ENCODE measurements around the gene XRCC1.
A peak's percentile ranks its signal among the peaks of the same experiment; 100 is the strongest.

DNA sequence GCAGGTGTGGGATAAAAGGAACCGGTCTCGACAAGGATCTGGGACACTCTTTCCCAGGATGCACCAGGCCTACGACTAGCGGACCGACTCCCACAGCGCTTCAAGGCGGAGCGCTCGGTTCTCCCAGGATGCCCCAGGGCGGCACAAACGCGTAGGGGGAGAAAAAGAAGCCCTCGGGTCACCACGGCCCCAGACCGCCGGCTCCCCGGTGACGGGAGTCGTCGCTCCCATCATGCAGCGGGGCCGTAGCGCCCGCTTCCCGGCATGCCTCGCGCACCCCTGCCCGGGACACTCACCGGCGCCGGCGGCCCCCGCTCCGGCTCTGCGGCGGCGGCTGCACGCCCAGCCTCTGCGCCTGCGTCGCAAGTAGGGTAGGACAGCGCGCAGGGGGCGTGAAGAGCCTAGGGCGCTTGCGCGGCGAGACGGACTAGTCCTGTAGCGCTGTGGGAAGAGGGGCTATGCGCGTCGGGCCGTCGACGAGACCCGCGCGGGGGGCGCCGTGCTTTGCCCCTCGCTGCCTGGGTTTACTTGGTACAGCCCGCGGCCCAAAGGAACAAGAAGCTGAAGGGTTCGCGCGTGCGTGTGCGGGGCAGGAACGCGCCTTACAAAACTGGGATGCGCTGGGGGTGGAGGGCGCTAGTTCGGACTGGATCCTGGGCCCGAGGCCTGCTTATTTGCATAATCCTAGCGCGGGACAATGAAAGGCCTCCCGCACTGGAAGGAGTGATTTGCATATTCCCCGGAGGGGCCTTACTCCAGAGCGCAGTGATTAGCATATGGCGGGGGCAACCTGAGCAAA, 44.1 kb upstream of the XRCC1 start, which contains the start of gene ZNF428:
- TF ChIP-seq, protein P1, sequence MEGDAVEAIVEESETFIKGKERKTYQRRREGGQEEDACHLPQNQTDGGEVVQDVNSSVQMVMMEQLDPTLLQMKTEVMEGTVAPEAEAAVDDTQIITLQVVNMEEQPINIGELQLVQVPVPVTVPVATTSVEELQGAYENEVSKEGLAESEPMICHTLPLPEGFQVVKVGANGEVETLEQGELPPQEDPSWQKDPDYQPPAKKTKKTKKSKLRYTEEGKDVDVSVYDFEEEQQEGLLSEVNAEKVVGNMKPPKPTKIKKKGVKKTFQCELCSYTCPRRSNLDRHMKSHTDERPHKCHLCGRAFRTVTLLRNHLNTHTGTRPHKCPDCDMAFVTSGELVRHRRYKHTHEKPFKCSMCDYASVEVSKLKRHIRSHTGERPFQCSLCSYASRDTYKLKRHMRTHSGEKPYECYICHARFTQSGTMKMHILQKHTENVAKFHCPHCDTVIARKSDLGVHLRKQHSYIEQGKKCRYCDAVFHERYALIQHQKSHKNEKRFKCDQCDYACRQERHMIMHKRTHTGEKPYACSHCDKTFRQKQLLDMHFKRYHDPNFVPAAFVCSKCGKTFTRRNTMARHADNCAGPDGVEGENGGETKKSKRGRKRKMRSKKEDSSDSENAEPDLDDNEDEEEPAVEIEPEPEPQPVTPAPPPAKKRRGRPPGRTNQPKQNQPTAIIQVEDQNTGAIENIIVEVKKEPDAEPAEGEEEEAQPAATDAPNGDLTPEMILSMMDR (IDR thresholded peaks at IDR 0.05) = no peak
- TF ChIP-seq POLR2AphosphoS5 (IDR thresholded peaks at IDR 0.05) = peak; percentile 61 to 83 (median 82)
- peak; percentile 72 for TF ChIP-seq POLR2A (IDR thresholded peaks at IDR 0.05)
